GM21367 (cell line): Measurements from ENCODE around the gene FZD10.

Experiments
- ATAC-seq: cut with Tn5 transposase; IDR thresholded peaks from one replicate; pipeline ENCODE4 v1.9.1; 2021; ENCODE audit not compliant: unreplicated experiment

Gene FZD10, protein sequence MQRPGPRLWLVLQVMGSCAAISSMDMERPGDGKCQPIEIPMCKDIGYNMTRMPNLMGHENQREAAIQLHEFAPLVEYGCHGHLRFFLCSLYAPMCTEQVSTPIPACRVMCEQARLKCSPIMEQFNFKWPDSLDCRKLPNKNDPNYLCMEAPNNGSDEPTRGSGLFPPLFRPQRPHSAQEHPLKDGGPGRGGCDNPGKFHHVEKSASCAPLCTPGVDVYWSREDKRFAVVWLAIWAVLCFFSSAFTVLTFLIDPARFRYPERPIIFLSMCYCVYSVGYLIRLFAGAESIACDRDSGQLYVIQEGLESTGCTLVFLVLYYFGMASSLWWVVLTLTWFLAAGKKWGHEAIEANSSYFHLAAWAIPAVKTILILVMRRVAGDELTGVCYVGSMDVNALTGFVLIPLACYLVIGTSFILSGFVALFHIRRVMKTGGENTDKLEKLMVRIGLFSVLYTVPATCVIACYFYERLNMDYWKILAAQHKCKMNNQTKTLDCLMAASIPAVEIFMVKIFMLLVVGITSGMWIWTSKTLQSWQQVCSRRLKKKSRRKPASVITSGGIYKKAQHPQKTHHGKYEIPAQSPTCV

DNA sequence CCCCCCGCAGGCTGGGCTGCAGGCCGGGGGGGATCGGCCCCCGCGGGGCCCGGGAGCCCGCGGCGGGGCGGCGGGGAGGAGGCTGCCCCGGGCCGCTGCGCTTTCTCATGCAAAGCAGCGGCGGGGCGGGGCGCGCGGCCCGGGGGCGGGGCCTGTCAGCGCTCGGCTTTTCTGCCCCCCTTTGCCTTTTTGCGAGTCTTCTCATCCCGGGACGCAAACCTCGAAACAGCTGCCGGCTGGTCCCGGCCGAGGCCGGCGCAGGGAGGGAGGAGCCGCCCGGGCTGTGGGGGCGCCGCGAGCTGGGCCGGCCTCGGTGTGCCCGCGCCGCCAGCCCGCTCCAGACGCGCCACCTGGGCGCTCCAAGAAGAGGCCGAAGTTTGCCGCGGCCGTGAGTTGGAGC lies at the start of gene FZD10:
Gene FZD10 (plus strand): TSS at position 198 of the 400 bp plus-strand sequence. CDS start 479 bp downstream, outside the sequence.
- no peak for ATAC-seq

DNA sequence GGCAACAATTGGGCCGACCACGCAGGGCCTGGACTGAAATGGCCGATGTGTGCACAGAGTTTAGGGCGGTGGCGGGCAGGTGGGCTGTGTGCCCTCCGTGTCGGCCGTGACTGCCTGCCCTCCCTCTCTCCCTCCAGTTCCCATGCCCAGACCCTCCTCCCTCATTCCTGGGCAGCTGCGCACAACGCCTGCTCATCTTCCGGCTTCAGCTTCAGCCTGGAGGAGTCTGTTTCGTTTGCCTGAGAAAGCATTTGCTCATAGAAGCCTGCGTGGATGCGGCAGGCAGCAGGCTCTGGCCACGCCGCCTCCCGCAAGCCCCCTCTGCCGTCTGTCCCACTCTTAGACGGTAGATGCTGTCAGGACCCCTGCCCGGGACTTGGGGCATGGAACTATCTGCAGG lies 47.3 kb upstream of the FZD10 start:
- no peak for ATAC-seq

DNA sequence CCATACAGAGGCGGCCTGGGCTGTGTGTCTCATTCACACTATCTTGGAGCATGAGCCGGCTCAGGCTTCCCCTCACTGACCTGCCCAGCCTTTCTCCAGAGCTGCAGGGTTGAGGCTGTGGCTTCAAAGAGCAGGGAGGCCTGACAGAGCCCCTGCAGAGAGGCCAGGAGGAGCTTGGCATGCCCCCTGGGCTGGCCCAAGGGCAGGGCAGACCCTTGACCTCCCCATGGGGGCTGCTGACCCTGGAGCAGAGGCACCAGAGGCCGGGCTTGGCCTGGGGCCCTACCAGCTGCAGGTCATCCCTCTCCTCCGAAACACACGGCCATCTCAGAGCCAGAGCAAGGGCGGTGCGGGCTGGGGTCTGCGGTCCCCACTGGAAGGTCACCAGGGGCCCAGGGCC lies 46.6 kb upstream of the FZD10 start:
- ATAC-seq, result no peak

DNA sequence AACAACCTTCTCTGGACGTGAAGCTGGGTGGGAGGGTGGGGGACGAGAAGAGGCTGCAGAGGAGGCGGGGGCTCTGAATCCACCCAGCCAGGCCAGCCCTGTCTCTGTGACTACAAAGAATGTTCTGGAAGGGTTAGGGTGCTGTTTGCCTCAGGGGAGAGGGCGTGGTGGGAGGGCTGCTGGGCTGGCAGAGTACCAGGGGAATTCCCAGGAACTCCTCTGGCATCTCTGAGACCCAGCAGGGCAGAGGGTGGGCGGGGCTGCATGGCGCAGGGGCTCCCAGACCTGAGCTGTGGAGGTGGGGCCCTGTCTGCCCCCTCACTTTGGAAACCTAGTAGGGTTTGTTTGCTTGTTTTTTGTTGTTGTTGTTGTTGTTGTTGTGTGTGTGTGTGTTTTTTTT lies 45.5 kb upstream of the FZD10 start:
- ATAC-seq, result no peak

DNA sequence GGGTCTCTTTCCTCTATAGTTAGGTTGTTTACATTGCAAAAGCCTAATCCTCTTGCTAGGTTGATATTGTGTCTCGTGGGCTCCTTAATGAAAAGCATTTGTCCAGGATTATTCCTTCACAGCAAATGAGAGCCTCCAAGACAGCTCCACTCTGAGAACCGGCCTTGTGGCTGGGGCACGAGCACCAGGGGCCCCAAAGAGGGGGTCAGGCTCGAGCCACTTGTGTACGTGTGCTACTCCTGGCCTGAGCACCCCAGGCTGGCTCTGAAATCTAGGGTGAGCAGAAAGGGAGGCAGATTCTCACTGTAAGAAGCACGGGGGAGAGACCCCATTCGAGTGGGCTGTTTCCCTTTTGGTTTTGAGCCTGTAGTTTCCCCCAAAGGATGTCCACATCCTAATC lies 45.0 kb upstream of the FZD10 start:
- no peak for ATAC-seq

GRCh38 chr12:130117701-130118100 lies 44.6 kb upstream of the FZD10 start:
- no peak for ATAC-seq

- no peak for ATAC-seq
These were observed 44.1 kb upstream of the FZD10 start for GRCh38 chr12:130118181-130118580.

GRCh38 chr12:130119241-130119861 lies 42.9 kb upstream of the FZD10 start:
- ATAC-seq, result no peak

DNA sequence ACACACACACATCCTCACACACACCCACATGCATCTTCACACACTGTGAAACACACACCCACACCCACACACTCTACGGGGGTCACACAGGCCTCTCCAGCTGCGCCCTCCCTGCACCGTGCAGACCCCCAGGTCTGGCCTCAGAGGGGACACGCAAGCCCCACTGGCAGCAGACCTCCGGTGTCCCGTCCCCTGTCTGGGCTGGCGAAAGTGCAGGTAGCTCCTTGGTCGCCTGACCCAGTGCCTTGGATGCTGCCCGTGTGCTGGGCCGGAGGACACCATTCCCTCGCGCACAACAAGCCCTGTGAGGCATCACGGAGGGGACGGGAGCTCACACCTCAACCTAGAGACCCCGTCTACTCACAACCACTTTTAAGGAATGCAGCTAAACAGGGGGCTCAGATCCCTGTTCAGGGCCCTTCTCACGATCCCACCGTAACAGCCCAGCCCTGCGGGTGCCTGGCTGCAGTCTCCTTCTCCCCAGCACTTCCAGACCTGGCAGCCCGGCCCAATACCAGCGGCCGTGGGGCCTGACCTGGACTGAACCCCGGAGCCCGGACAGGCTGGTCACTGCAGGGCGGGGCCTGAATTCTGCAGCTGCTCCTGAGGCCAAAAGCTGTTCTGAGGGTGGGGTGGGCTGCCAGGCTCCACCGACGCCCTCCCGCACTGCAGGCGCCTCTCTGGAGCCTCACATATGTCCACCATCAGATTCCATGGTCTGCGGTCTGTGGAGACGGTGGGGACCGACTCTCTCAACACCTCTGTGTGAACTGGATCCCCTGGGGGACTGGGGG lies 42.1 kb upstream of the FZD10 start:
- no peak for ATAC-seq

GRCh38 chr12:130121226-130122000 lies 40.9 kb upstream of the FZD10 start:
- ATAC-seq, result no peak

GRCh38 chr12:130122356-130122755 lies 39.9 kb upstream of the FZD10 start:
- no peak for ATAC-seq

DNA sequence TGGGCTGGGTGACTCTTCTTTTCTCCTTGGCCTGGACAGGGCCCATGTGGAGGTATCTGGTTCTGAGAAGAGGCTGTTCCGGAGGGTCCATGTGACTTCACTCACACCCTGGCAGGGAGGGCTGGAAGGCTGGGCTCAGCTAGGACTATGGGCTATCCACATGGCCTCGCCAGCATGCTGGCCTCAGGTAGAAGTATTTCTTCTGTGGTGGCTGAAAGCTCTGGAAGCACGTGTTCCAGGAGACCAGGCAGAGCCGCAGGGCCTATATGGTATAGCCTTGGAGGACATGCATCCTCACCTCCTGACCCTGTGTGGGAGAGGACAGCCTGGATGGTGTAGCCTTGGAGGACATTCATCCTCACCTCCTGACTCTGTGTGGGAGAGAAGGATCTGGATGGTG lies 38.2 kb upstream of the FZD10 start:
- ATAC-seq, result no peak

GRCh38 chr12:130124605-130125244 lies 37.5 kb upstream of the FZD10 start:
- ATAC-seq, result no peak

- no peak for ATAC-seq
These were observed 36.2 kb upstream of the FZD10 start for GRCh38 chr12:130126023-130126432.

GRCh38 chr12:130127532-130127911 lies 34.7 kb upstream of the FZD10 start:
- no peak for ATAC-seq

- ATAC-seq, result no peak
These were observed 34.1 kb upstream of the FZD10 start for GRCh38 chr12:130127912-130128789.

GRCh38 chr12:130128790-130129735 lies 33.2 kb upstream of the FZD10 start:
- ATAC-seq, result no peak

DNA sequence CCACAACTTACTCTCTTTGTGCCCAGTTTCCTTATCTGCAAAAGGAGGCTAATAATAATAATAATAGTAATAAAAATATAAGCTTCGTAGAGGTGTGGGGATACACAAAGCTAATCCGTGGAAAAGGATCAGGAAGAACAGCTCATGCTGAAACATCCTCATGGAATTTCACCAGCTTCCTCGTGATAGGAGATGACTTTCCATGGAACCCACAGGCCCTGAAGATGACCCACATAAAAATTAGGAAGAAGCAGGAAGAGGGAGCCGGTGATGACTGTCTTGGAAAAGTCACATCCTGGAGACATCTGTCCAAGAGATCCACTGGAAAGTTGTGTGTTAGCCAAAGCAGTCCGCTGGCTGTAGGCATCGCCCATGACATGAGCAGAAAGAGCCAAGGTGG lies 31.9 kb upstream of the FZD10 start:
- ATAC-seq, result no peak
